HG02588 (cell line): Measurements from ENCODE around the gene DPYD.
A peak's percentile ranks its signal among the peaks of the same experiment; 100 is the strongest.

Source experiments
- ATAC-seq: cut with Tn5 transposase; IDR thresholded peaks from one replicate; pipeline ENCODE4 v1.9.1; 2021; ENCODE audit warnings: mild to moderate bottlenecking, moderate library complexity; ENCODE audit not compliant: unreplicated experiment

DPYD gene

DNA sequence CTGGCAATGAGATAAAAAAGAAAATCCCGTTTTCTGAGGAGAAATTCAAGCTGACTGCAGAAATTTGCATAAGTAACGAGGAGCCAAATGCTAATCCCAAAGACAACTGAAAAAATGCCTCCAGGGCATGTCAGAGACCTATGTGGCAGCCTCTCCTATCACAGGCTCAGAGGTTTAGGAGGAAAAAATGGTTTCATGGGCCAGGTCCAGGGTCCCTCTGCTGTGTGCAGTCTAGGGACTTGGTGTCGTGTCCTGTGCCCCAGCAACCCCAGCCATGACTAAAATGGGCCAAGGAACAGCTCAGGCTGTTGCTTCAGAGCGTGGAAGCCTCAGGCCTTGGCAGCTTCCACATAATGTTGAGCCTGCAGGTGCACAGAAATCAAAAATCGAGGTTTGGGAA is 456.5 kb downstream of the DPYD start:
- ATAC-seq = no peak

DNA sequence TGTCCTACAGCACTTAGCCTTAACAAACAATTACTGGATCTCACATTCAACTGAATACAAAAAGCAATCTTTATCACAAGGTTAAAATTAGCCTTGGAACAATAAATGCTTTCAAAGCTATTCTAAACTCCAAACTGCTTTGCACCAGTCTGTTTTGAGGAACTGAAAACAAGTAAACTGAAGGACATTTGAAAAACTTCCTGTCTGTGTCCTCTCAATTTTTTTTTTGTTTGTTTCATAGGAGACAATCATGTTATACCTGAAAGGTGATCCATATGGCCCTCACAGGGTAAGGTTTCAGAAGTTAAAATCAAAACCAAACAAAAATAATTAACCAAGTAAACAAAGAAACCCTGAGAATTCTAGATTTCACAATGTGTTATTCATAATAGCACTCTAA is 459.1 kb downstream of the DPYD start:
- peak; percentile 92 for ATAC-seq

GRCh38 chr1:97457446-97458089 is 463.3 kb downstream of the DPYD start:
- ATAC-seq = no peak

GRCh38 chr1:97451944-97452343 is 468.9 kb downstream of the DPYD start:
- no peak for ATAC-seq

DNA sequence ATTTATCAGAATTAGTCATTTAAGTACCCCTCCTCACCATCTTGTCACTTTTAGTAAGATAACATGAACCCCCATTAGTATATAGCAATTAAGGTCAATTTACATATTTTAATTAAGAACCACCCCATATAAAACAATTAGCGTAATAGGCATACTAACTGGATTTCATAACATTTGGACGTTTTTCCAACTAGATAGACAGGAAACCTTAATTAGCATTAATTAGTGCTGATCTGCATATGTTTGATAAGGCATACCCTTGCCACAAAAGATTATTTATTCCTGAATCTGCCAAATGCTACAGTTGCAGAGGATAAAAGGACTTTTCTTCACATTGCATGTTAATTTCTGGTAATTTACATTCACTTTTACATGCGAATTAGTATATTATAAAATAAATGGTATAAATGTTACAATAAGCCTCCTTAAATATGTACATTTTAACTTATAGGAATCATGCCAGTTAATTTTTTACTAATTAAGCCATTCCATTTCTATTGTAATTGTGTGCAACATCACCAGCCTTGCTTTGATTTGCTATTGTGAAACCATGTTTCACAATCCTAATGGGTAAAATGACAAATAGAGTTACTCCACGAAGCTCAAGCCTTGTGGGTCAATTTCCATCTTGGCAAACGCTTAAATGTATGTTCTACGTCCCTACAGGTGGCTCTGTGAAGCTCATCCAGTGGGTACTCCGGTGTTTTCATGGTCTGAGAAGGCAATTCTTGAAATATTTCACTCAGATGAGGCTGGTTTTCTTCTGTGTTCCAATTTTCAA is 469.6 kb downstream of the DPYD start:
- no peak for ATAC-seq

GRCh38 chr1:97441966-97442365 is 478.9 kb downstream of the DPYD start:
- ATAC-seq = no peak

- no peak for ATAC-seq
Observed at GRCh38 chr1:97433824-97434177, 487.0 kb downstream of the DPYD start.

DNA sequence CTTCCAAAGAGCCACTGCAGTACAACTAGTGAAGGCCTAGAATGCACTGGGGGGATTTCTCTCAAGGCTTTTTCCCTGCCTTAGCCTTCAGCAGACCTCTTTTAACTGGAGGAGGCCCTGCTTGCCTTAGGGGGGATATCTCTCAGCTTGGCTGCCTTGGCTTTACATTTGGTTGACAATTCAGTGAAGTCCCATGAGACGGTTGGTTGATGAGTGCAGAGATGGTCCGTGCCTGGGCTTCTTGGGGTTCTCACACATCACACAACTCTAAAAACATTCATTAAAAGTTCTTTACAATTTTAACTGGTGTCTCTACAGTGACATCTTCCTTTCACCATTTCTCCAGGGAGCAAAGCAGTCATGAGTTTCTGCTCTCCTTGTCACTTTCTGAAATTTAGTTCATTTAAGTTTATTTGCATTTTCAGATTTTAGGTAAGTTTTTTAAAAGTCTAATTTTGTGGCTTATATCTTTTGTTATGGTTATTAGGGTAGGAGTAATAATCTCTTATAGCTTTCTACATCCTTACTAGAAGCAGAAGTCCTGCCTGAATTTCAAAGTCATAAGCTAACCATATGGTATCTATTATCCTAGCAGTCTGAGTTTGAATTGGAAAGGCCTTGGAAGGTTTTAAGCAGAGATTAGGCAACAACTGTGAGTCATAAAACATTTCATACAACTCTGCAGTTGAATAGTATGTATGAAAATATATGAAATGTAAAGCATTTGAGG is 487.6 kb downstream of the DPYD start:
- ATAC-seq = no peak

GRCh38 chr1:97427371-97427770 is 493.5 kb downstream of the DPYD start:
- ATAC-seq = no peak

- no peak for ATAC-seq
Observed at GRCh38 chr1:97424209-97424608, 496.6 kb downstream of the DPYD start.

DNA sequence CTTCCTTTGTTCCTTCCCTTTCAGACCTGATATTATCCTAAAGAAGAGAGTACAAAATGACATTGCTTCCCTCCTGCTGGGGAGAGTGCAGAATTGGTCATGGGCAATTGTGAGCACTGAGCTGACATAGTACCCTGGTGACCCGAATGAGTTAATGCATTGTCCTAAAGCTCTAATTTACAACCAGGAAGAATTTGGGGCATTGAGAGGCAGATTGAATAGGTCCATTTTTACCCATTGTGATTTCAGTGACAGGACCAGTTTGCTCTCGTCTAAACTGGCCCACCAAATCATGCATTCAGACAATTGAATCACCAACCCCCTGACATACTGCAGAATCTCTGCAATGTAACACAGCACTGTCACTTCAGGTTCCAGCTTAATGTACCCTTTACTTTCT is 497.4 kb downstream of the DPYD start:
- ATAC-seq = no peak

- no peak for ATAC-seq
Observed at GRCh38 chr1:97417661-97418060, 503.2 kb downstream of the DPYD start.

DNA sequence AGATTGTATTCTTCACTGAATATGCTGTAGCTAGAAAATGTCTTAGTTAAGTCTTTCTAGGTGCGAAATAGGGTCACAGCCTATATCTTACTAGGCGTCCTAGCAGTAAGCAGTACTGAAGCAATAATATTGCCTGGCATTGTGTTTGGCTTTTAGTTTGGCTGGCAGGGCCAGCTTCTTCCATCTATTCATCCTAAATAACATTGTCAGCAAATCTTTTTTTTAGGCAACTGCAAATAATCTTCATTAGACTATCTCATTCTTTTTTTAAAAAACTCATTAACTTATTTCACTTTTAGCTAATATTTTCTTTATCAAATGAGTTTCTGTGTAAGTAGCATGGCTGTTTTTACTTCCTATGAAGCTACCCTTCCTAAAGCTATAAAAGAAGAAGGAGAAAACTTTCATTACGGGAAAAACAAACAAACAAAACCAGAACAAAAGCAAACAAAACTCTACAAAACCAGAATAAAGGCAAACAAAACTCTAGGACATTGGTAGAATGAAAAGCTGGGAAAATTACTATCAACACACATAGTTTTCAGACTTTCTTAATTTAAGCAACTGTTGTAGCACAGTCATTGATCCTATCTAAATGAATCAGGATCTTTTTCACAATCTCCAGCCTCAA is 506.0 kb downstream of the DPYD start:
- no peak for ATAC-seq

- no peak for ATAC-seq
Observed at GRCh38 chr1:97412737-97413136, 508.1 kb downstream of the DPYD start.

DNA sequence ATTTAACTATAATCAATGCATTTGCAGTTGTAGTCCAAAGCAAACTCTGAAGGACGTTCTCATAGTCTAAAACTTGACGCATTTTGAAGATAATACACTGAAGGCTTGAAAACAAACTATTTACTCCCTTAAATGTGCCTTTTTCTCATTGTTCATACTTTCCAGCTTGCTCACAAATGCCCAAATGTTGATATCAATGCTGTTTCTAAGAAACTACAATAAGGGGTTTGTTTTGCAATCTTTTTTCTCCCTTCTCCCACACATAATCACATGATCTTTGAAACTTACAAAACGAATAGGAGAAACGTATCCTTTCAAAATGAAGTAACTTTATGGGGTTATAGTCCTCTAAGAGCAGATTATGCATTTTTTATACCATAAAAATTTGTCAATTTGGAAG is 508.7 kb downstream of the DPYD start:
- ATAC-seq = no peak

DNA sequence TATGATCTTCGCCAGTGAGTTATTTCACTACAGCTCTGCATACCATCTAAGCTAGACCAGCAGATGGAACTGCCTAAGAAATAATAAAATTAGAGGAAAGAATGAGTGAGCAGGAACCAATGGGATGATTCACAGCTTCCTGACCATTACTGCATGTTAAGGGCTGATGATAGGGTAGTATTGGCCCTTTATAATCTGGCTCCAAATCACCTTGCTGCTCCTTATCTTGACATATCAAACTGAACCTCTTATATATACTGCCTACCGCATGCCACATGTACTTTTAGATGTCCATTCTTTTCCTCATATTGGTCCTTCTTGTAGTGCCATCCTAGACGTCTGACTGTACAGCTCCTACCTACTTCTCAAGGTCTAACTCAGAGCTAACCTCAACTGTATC is 524.4 kb downstream of the DPYD start:
- ATAC-seq = no peak

DNA sequence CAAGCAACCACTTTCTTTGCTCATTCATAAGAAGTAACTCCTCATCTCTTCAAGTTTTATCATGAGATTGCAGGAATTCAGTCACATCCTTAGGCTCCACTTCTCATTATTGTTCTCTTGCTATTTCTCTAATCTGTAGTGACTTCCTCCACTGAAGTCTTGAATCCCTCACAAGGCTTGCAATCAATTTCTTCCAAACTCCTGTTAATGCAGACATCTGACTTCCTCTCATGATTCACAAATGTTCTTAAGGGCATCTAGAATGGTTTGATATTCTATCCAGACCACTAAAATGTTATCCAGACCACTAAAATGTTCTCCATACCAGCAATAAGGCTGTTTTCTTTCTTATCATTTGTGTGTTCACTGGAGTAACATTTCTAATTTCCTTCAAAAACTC is 528.1 kb downstream of the DPYD start:
- no peak for ATAC-seq

- ATAC-seq = no peak
Observed at GRCh38 chr1:97385536-97386277, 535.1 kb downstream of the DPYD start.

GRCh38 chr1:97384294-97384968 is 536.4 kb downstream of the DPYD start:
- ATAC-seq = no peak

DNA sequence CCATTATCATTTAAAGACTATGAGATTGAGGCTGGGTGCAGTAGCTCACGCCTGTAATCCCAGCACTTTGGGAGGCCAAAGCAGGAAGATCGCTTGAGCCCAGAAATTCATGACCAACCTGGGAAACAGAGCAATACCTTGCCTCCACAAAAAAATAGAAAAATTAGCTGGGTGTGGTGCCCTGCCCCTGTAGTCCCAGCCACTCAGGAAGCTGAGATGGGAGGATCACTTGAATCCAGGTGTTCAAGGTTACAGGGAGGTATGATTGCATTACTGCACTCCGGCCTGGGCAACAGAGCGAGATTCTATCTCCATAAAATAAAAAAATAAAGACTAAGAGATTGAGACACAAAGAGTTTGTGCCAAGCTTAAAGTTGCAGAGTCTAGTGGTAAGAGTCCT is 537.0 kb downstream of the DPYD start:
- ATAC-seq = no peak
